ENCODE results near the gene ZBTB37.

DNA sequence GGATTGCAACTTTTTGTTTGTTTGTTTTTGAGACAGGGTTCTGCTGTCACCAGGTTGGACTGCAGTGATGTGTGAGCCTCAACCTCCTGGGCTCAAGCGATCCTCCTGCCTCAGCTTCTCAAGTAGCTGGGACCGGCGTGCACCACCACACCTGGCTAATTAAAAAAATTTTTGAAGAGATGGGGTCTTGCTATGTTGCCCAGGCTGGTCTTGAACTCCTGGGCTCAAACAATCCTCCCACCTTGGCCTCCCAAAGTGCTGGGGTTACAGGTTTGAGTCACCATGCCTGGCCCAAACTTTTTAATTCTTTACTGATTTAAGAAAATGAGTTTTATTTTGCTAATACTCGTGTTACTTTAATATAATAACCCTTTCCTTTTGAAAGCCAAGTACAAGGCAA, 80.4 kb downstream of the ZBTB37 start:
- TF ChIP-seq ZC3H10 (CRISPR knock-in tag; IDR thresholded peaks at IDR 0.05) (no peak), ZNF565 (CRISPR knock-in tag; conservative IDR thresholded peaks at IDR 0.05; ENCODE audit: low read depth) (no peak), ARNTL (CRISPR knock-in tag; IDR thresholded peaks at IDR 0.05; ENCODE audit: borderline replicate concordance, low read depth) (no peak), OSR1 (CRISPR knock-in tag; IDR thresholded peaks at IDR 0.05) (no peak), PATZ1 (CRISPR knock-in tag; IDR thresholded peaks at IDR 0.05; ENCODE audit: borderline replicate concordance) (no peak), ZNF8 (CRISPR knock-in tag; IDR thresholded peaks at IDR 0.05) (no peak), TSHZ2 (CRISPR knock-in tag; IDR thresholded peaks at IDR 0.05) (no peak), ZFP30 (CRISPR knock-in tag; IDR thresholded peaks at IDR 0.05) (no peak), ESRRG (CRISPR knock-in tag; IDR thresholded peaks at IDR 0.05) (no peak)
